Gastroesophageal sphincter (tissue), 4 donors: ENCODE data around the gene CDK1. TPM values are rescaled to one million over a fixed set of nuclear protein-coding genes. Genes with fewer than 3 reads are reported as not detected.

ENCODE experiments used
- ATAC-seq: fragments of 150-250 bp; one replicate; pipeline ENCODE4 v1.9.1; 2016; ENCODE audit warnings: mild to moderate bottlenecking, moderate library complexity
- H3K27ac ChIP-seq, 4 donors: fragments of 200-600 bp; sonication (generic) in 3 of 4; 1 replicate in 3 of 4; 2 replicates in 1 of 4; pipeline ENCODE4 v1.5.1; 2016 to 2019
- H3K27me3 ChIP-seq: fragments of 200-600 bp; sonication (generic); one replicate; pipeline ENCODE4 v1.5.1; 2019
- H3K36me3 ChIP-seq, 2 donors: fragments of 200-600 bp; sonication (generic); one replicate each; pipeline ENCODE4 v1.5.1; 2019; ENCODE audit warnings: control low read depth in 1 of 2
- H3K4me1 ChIP-seq, 3 donors: fragments of 200-600 bp; sonication (generic); 1 replicate in 2 of 3; 2 replicates in 1 of 3; pipeline ENCODE4 v1.5.1; 2016 to 2019; ENCODE audit warnings: control low read depth in 2 of 3
- H3K4me3 ChIP-seq, 2 donors: fragments of 200-600 bp; sonication (generic); one replicate each; pipeline ENCODE4 v1.5.1; 2019; ENCODE audit warnings: mild to moderate bottlenecking in 1 of 2, moderate library complexity in 1 of 2
- H3K9me3 ChIP-seq, 3 donors: fragments of 200-600 bp; sonication (generic); one replicate each; pipeline ENCODE4 v1.5.1; 2017 to 2019; ENCODE audit warnings: control low read depth in 2 of 3
- EP300 ChIP-seq: sonication (generic); formaldehyde crosslinking; IDR thresholded peaks from one replicate; pipeline ENCODE4 v1.6.1; 2017; ENCODE audit warnings: antibody characterized with exemption, mild to moderate bottlenecking
- POLR2A ChIP-seq, 2 donors: fragments of 450-650 bp; IDR thresholded peaks; one replicate each; pipeline ENCODE4 v1.6.1; 2017; ENCODE audit warnings: antibody characterized with exemption in 2 of 2, mild to moderate bottlenecking in 2 of 2, moderate library complexity in 1 of 2
- POLR2AphosphoS5 ChIP-seq: sonication (generic); formaldehyde crosslinking; IDR thresholded peaks from one replicate; pipeline ENCODE4 v1.6.1; 2017; ENCODE audit warnings: antibody characterized with exemption
- WGBS, 2 donors: methylation state at CpG; one replicate each; pipeline ENCODE4 v1.1.5; 2018; ENCODE audit warnings: low coverage in 1 of 2; 5-methylcytosine and 5-hydroxymethylcytosine counted together
- total RNA-seq, 4 donors: library from RNA; depleted of rRNA; stranded (reverse); fragments of >200 nt; gene quantifications; one replicate each; pipeline ENCODE4 v1.1.0, GENCODE V29; 2016
- TF ChIP-seq, protein P1 (sequence below), 4 experiments: fragments of 200-600 bp in 2 of 4; fragments of 450-650 bp in 2 of 4; sonication (generic) in 1 of 4; IDR thresholded peaks; one replicate each; pipeline ENCODE4 v1.5.1; 2017 to 2019; ENCODE audit warnings: antibody characterized with exemption in 4 of 4, mild to moderate bottlenecking in 2 of 4, moderate library complexity in 2 of 4

Gene CDK1
- total RNA-seq, 4 donors from 2014 or later, result 0.40 to 6.9 (median 1.3) TPM

DNA sequence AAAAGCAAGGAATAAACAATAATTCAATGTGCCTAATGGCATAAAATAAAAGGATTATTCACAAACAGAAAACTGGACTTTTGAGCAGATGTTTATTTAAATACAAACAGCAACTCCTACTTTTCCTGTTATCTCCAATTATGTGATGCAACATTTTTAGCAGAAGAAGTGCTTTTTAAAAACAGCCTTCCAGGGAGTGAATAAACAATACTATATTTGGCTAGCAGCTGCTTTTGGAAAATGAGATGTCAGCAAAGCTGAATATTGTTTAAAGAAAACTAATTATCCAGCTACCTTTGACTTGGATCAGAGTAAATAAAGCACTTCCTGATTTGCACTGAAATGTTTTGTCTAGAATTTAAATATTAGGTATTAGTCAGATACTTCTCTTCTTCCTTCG lies 23.2 kb downstream of the CDK1 start:
- no peak overlapping the region for H3K4me3 ChIP-seq
- no peak for ATAC-seq
- TF ChIP-seq POLR2A (IDR thresholded peaks at IDR 0.05), result no peak
- TF ChIP-seq, protein P1, sequence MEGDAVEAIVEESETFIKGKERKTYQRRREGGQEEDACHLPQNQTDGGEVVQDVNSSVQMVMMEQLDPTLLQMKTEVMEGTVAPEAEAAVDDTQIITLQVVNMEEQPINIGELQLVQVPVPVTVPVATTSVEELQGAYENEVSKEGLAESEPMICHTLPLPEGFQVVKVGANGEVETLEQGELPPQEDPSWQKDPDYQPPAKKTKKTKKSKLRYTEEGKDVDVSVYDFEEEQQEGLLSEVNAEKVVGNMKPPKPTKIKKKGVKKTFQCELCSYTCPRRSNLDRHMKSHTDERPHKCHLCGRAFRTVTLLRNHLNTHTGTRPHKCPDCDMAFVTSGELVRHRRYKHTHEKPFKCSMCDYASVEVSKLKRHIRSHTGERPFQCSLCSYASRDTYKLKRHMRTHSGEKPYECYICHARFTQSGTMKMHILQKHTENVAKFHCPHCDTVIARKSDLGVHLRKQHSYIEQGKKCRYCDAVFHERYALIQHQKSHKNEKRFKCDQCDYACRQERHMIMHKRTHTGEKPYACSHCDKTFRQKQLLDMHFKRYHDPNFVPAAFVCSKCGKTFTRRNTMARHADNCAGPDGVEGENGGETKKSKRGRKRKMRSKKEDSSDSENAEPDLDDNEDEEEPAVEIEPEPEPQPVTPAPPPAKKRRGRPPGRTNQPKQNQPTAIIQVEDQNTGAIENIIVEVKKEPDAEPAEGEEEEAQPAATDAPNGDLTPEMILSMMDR (IDR thresholded peaks at IDR 0.05), result no peak
- no peak for TF ChIP-seq POLR2AphosphoS5
- no peak for TF ChIP-seq EP300
- H3K27ac ChIP-seq, result no peak overlapping the region
- 25 to 59% methylated on average over 1 of the region's 1 CpG for WGBS, 2 donors
- H3K27me3 ChIP-seq, result no peaks in the 10 kb centered on the region
- no peaks in the 10 kb centered on the region for H3K9me3 ChIP-seq
- peaks cover 0 to 16% (median 3%) of the 10 kb centered on the region in 3 donors for H3K4me1 ChIP-seq
- H3K36me3 ChIP-seq, result no peaks in the 10 kb centered on the region

DNA sequence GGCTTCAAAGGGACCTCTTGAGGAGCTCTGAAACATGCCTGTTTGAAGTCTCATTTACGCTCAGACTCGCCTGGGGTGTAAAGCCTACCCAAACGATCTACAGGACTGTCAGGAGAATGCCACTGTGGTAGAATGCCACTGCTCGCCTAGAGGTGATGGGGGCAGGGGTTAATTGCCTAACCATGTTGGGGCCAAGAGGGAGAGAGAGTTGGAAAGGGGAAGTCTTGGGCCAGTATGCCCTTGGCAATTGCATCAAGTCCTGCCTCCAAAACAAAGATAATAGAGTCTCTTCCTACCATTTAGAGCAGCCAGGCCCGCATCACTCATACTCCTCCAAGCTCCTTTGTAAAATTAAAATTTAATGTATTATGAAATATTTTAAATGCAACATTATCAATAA lies 25.2 kb downstream of the CDK1 start:
- TF ChIP-seq POLR2A (IDR thresholded peaks at IDR 0.05), result no peak
- TF ChIP-seq, protein P1 (IDR thresholded peaks at IDR 0.05), result no peak
- no peak for TF ChIP-seq POLR2AphosphoS5
- TF ChIP-seq EP300, result no peak
- no peaks in the 10 kb centered on the region for H3K9me3 ChIP-seq
- no peak for ATAC-seq
- no peaks in the 10 kb centered on the region for H3K36me3 ChIP-seq
- no peaks in the 10 kb centered on the region for H3K27me3 ChIP-seq
- no peak overlapping the region for H3K27ac ChIP-seq
- WGBS, 2 donors, result 86% methylated on average over 4 to 5 of the region's 5 CpGs
- H3K4me3 ChIP-seq, result no peak overlapping the region
- peaks cover 0 to 16% (median 3%) of the 10 kb centered on the region in 3 donors for H3K4me1 ChIP-seq

DNA sequence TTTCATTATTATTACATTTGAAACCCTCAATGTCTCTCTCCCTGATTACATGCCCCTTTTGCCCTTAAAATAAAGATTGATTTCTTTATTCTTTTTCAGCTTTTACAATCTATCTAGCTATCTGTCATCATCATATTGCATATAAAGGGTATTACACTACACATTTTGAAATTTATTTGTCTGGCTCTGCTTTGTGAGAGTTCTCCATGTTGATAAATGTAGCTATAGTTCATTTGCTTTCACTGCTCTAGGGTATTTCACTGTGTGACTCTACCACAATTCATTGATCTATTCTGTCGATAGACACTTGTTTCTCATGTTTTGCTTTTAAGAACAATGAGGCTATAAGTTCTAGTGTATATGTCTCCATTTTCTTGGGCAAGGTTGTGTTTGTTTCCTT lies 25.6 kb downstream of the CDK1 start:
- no peak overlapping the region for H3K27ac ChIP-seq
- H3K4me3 ChIP-seq, result no peak overlapping the region
- TF ChIP-seq POLR2AphosphoS5, result no peak
- TF ChIP-seq EP300, result no peak
- no peak for TF ChIP-seq POLR2A (IDR thresholded peaks at IDR 0.05)
- TF ChIP-seq, protein P1 (IDR thresholded peaks at IDR 0.05), result no peak
- 100% methylated on average over 1 of the region's 1 CpG for WGBS, 2 donors
- no peaks in the 10 kb centered on the region for H3K9me3 ChIP-seq
- H3K27me3 ChIP-seq, result no peaks in the 10 kb centered on the region
- no peaks in the 10 kb centered on the region for H3K36me3 ChIP-seq
- ATAC-seq, result no peak
- H3K4me1 ChIP-seq, result peaks cover 0 to 16% (median 3%) of the 10 kb centered on the region in 3 donors

GRCh38 chr10:60806921-60807320 lies 28.6 kb downstream of the CDK1 start:
- 45 to 91% methylated on average over 2 to 4 of the region's 4 CpGs for WGBS, 2 donors
- Histone ChIP-seq H3K36me3 (no peaks in the 10 kb centered on the region), H3K27me3 (no peaks in the 10 kb centered on the region), H3K4me3 (no peak overlapping the region), H3K27ac (no peak overlapping the region), H3K4me1 (peaks cover 5 to 21% (median 6%) of the 10 kb centered on the region in 3 donors), H3K9me3 (no peaks in the 10 kb centered on the region)
- TF ChIP-seq EP300, result no peak
- TF ChIP-seq, protein P1 (IDR thresholded peaks at IDR 0.05), result no peak
- TF ChIP-seq POLR2AphosphoS5, result no peak
- no peak for ATAC-seq

- Histone ChIP-seq H3K9me3 (no peaks in the 10 kb centered on the region), H3K27me3 (no peaks in the 10 kb centered on the region), H3K4me1 (peaks cover 5 to 17% (median 6%) of the 10 kb centered on the region in 3 donors), H3K27ac (no peak overlapping the region), H3K4me3 (no peak overlapping the region), H3K36me3 (no peaks in the 10 kb centered on the region)
- WGBS, 2 donors, result 83 to 94% methylated on average over 1 to 2 of the region's 2 CpGs
- TF ChIP-seq EP300 (no peak), POLR2A (IDR thresholded peaks at IDR 0.05) (no peak), POLR2AphosphoS5 (no peak)
- TF ChIP-seq, protein P1 (IDR thresholded peaks at IDR 0.05), result no peak
- ATAC-seq, result no peak
Measured at GRCh38 chr10:60807499-60807898, 29.2 kb downstream of the CDK1 start.
